IMR-90 (cell line): Measurements from ENCODE around the gene TMEM179. TPM values are rescaled to one million over a fixed set of nuclear protein-coding genes. Genes with fewer than 3 reads are reported as not detected.
"Not testable (repeated sequence)": the region's sequence is repeated elsewhere in the genome, so short reads cannot be mapped to it uniquely, and the experiment has no call there.

Experiments used
- ATAC-seq: fragments of 200-7000 bp; cut with Tn5 transposase; 2 replicates; pipeline ENCODE4 v1.9.1; 2020; ENCODE audit warnings: low read depth, mild to moderate bottlenecking, moderate library complexity
- BruUV-seq: library from RNA; stranded (reverse); fragments of 400-500 nt; replicated peaks from 2 replicates; lab custom pipeline; 2021; lab: Mats Ljungman, UMichigan
- CTCF ChIA-PET: fragments of 300-600 bp; formaldehyde crosslinking; extraction: SDS; loops from one replicate; lab custom pipeline; 2021; ENCODE audit warnings: antibody characterized with exemption; lab: Yijun Ruan, JAX
- POLR2A ChIA-PET: fragments of 300-600 bp; sonication (Branson Sonifier 250); formaldehyde crosslinking; loops from one replicate; lab custom pipeline; 2022; ENCODE audit warnings: antibody characterized with exemption; ENCODE audit not compliant: unreplicated experiment; lab: Charles Lee
- DNase-seq: peaks from one replicate; pipeline ENCODE4 v3.0.0; 2013
- H2AFZ ChIP-seq: replicated peaks from 2 replicates; pipeline ENCODE3; 2013; ENCODE audit warnings: low read length, mild to moderate bottlenecking; ENCODE audit not compliant: poor library complexity
- H2AK5ac ChIP-seq: 2 replicates; pipeline ENCODE4 v1.6.1; 2013; ENCODE audit warnings: low read depth, low read length, inconsistent platforms
- H2AK9ac ChIP-seq: replicated peaks from 2 replicates; pipeline ENCODE3; 2013; ENCODE audit warnings: mild to moderate bottlenecking, low read depth, low read length, moderate library complexity; ENCODE audit not compliant: poor library complexity
- H2BK120ac ChIP-seq: 2 replicates; pipeline ENCODE4 v1.6.1; 2013; ENCODE audit warnings: low read depth, low read length, inconsistent platforms
- H2BK15ac ChIP-seq: 3 replicates; pipeline ENCODE4 v1.6.1; 2013; ENCODE audit warnings: low read depth, low read length, inconsistent platforms
- H2BK20ac ChIP-seq: 2 replicates; pipeline ENCODE4 v1.6.1; 2013; ENCODE audit warnings: low read depth, mild to moderate bottlenecking, inconsistent platforms, low read length, moderate library complexity
- H2BK5ac ChIP-seq: 2 replicates; pipeline ENCODE4 v1.6.1; 2013; ENCODE audit warnings: mild to moderate bottlenecking, low read depth, low read length, inconsistent platforms; ENCODE audit not compliant: poor library complexity, severe bottlenecking
- H3K14ac ChIP-seq: replicated peaks from 2 replicates; pipeline ENCODE4 v1.6.1; 2013; ENCODE audit warnings: low read depth, low read length, inconsistent platforms
- H3K18ac ChIP-seq: 2 replicates; pipeline ENCODE4 v1.6.1; 2013; ENCODE audit warnings: low read depth, low read length, control low read depth
- H3K23ac ChIP-seq: 2 replicates; pipeline ENCODE4 v1.6.1; 2013; ENCODE audit warnings: low read depth, low read length, inconsistent platforms
- H3K27ac ChIP-seq: 2 replicates; pipeline ENCODE4 v1.5.1; 2013; ENCODE audit warnings: mild to moderate bottlenecking, control low read depth, low read length; ENCODE audit not compliant: insufficient read depth
- H3K27me3 ChIP-seq: 2 replicates; pipeline ENCODE4 v1.6.1; 2013; ENCODE audit warnings: low read length; ENCODE audit not compliant: control insufficient read depth, insufficient read depth
- H3K36me3 ChIP-seq: 2 replicates; pipeline ENCODE4 v1.6.1; 2013; ENCODE audit warnings: low read length, mixed read lengths; ENCODE audit not compliant: control insufficient read depth, insufficient read depth
- H3K4ac ChIP-seq: 2 replicates; pipeline ENCODE4 v1.6.1; 2013; ENCODE audit warnings: low read depth, low read length, inconsistent platforms
- H3K4me1 ChIP-seq: 2 replicates; pipeline ENCODE4 v1.6.1; 2013; ENCODE audit warnings: low read length, mixed read lengths; ENCODE audit not compliant: control insufficient read depth, insufficient read depth
- H3K4me2 ChIP-seq: 2 replicates; pipeline ENCODE4 v1.6.1; 2013; ENCODE audit warnings: low read depth, mild to moderate bottlenecking, control low read depth, low read length, moderate library complexity
- H3K4me3 ChIP-seq: 2 replicates; pipeline ENCODE4 v1.5.1; 2013; ENCODE audit warnings: low read depth, mild to moderate bottlenecking, control low read depth, low read length, moderate library complexity; ENCODE audit not compliant: insufficient read depth
- H3K56ac ChIP-seq: 2 replicates; pipeline ENCODE4 v1.6.1; 2013; ENCODE audit warnings: low read length, inconsistent platforms; ENCODE audit not compliant: insufficient read depth; ENCODE audit errors: extremely low read depth
- H3K79me1 ChIP-seq, 2 experiments: 2 replicates each; pipeline ENCODE4 v1.6.1; 2013; ENCODE audit warnings: low read length in 2 of 2, inconsistent platforms in 1 of 2, low read depth in 1 of 2
- H3K9ac ChIP-seq: 2 replicates; pipeline ENCODE4 v1.6.1; 2013; ENCODE audit warnings: low read depth, low read length, control low read depth
- H3K9me1 ChIP-seq: 2 replicates; pipeline ENCODE4 v1.6.1; 2013; ENCODE audit warnings: low read length, inconsistent platforms; ENCODE audit not compliant: insufficient read depth
- H3K9me3 ChIP-seq: 2 replicates; pipeline ENCODE4 v1.6.1; 2013; ENCODE audit warnings: low read length; ENCODE audit not compliant: control insufficient read depth, insufficient read depth
- H4K20me1 ChIP-seq: 2 replicates; pipeline ENCODE4 v1.6.1; 2013; ENCODE audit warnings: low read length, inconsistent platforms; ENCODE audit not compliant: insufficient read depth
- H4K5ac ChIP-seq: 2 replicates; pipeline ENCODE4 v1.6.1; 2013; ENCODE audit warnings: mild to moderate bottlenecking, low read depth, low read length, control low read depth
- H4K8ac ChIP-seq, 2 experiments: 2 replicates each; pipeline ENCODE4 v1.6.1; 2013; ENCODE audit warnings: low read depth in 2 of 2, low read length in 2 of 2, control low read depth in 1 of 2, inconsistent platforms in 1 of 2
- H4K91ac ChIP-seq: 2 replicates; pipeline ENCODE4 v1.6.1; 2013; ENCODE audit warnings: low read depth, low read length, inconsistent platforms; ENCODE audit not compliant: insufficient read depth
- WGBS, 2 experiments: methylation state at CpG; one replicate each; pipeline versions ENCODE4 v1.1.5 to v1.1.7; 2013; ENCODE audit warnings: missing lambda C conversion rate in 2 of 2; ENCODE audit not compliant: insufficient read length in 1 of 2; ENCODE audit errors: extremely low coverage in 2 of 2; 5-methylcytosine and 5-hydroxymethylcytosine counted together
- dilution Hi-C: fragments of 300-500 bp; cut with HindIII; formaldehyde crosslinking; loops from one replicate; pipeline ENCODE4 v1.14.3; 2018; ENCODE audit warnings: low sequenced_read_pairs; ENCODE audit not compliant: unreplicated experiment
- in situ Hi-C: fragments of 300-500 bp; cut with MboI; formaldehyde crosslinking; loops from 3 replicates; pipeline ENCODE4 v1.14.3; 2019; ENCODE audit warnings: low sequenced_read_pairs, inconsistent platforms, mixed read lengths
- intact Hi-C: fragments of 100-400 bp; cut with micrococcal nuclease; formaldehyde crosslinking; loops from 2 replicates; pipeline ENCODE4 v1.10.0; 2022
- polyA plus RNA-seq, 3 experiments: library from polyadenylated mRNA; depleted of rRNA; stranded (reverse); fragments of >200 nt; gene quantifications; 2 replicates each; pipeline ENCODE4 v1.2.3, GENCODE V29; 2012; ENCODE audit warnings: low replicate concordance in 1 of 3
- total RNA-seq: library from RNA; depleted of rRNA; stranded (reverse); fragments of >200 nt; gene quantifications from 2 replicates; pipeline ENCODE4 v1.2.3, GENCODE V29; 2012

The TMEM179 gene
- total and polyA plus RNA-seq, 2 of the 4 experiments (the other 2 are of a cell fraction), result not detected

- H2BK20ac ChIP-seq, H3K18ac ChIP-seq, dilution Hi-C loops, H3K14ac ChIP-seq, H3K4me2 ChIP-seq, H2BK15ac ChIP-seq, CTCF ChIA-PET, H2BK120ac ChIP-seq, ATAC-seq, H2BK5ac ChIP-seq, in situ Hi-C loops, BruUV-seq, H3K9ac ChIP-seq, H2AFZ ChIP-seq, H3K79me1 ChIP-seq, H3K23ac ChIP-seq, H4K20me1 ChIP-seq, H2AK9ac ChIP-seq, H4K91ac ChIP-seq, H2AK5ac ChIP-seq, DNase-seq, H3K36me3 ChIP-seq, POLR2A ChIA-PET, H3K4me3 ChIP-seq, H3K27ac ChIP-seq, H3K56ac ChIP-seq, intact Hi-C loops, H3K4me1 ChIP-seq, H3K9me1 ChIP-seq, H4K5ac ChIP-seq, H4K8ac ChIP-seq, H3K4ac ChIP-seq, H3K9me3 ChIP-seq: not testable (repeated sequence)
- H3K27me3 ChIP-seq, result peaks cover 18% of the 10 kb centered on the region; the same call in 1 of the 2 replicates
- WGBS, 2 experiments, result 100% methylated on average over 1 of the region's 6 CpGs; no CpG with 5 or more reads in 1 of the 2 experiments
Observed at GRCh38 chr14:104579939-104580338, 24.6 kb downstream of the TMEM179 start.
